GM12874 (cell line): ENCODE data around the gene TULP1.

ENCODE experiments used
- CTCF ChIP-seq: IDR thresholded peaks from 2 replicates; pipeline ENCODE4 v1.5.1; 2011; ENCODE audit warnings: low read depth, mild to moderate bottlenecking, control low read depth, low read length, moderate library complexity; ENCODE audit not compliant: insufficient read depth

TULP1 gene

GRCh38 chr6:35463292-35463691 lies 49.4 kb downstream of the TULP1 start:
- TF ChIP-seq CTCF, result no peak

DNA sequence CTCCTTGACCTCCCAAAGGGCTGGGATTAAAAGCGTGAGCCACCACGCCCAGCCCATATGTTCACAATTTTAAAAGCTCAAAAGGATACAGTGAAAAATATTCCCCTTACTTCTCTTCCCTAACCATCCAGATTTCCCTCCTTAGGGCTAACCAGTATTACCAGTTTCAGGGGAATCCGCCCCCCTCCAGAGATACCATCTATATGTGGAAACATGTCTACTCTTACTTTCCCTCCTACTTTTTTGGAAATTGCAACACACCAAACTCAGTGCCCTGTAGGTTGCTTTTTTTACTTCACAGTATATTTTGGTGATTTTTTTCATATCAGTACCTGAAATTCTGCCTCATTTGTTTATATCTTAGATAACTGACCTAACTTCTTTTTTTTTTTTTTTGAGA lies 51.4 kb downstream of the TULP1 start:
- TF ChIP-seq CTCF, result no peak

DNA sequence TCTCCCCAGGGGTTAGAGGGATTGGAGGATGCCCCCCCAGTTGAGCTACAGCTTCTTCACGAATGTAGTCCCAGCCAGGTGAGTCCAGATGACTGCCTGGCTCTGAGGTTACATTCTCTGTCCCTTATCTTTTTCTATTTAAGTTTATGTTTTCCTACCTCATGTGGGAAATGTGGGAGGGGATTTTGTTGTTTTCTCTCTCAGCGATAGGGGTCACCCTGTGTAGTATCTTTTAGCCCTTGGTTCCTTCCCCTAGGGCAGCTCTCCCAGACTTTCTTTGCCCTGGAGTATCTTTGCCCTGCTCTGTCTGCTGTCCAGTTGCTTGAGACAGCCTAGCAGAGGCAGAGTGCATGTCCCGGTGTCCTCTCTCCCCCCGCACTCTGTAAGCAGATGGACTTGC lies 54.8 kb downstream of the TULP1 start:
- TF ChIP-seq CTCF, result no peak

GRCh38 chr6:35454391-35455110 lies 58.1 kb downstream of the TULP1 start:
- TF ChIP-seq CTCF, result no peak

GRCh38 chr6:35453236-35453635 lies 59.5 kb downstream of the TULP1 start:
- no peak for TF ChIP-seq CTCF

- no peak for TF ChIP-seq CTCF
Observed at GRCh38 chr6:35452183-35453090, 60.3 kb downstream of the TULP1 start, which contains the start of gene FANCE. Gene FANCE (plus strand): TSS chr6:35452338. CDS start chr6:35452546, 208 bp downstream.
